HEK293 (cell line): ENCODE measurements around the gene ARHGEF4.

Experiments used
- CTCF ChIA-PET: fragments of 350-600 bp; formaldehyde crosslinking; extraction: SDS; loops from one replicate; lab custom pipeline; 2021; ENCODE audit warnings: antibody characterized with exemption; lab: Yijun Ruan, JAX
- POLR2A ChIA-PET: fragments of 300-600 bp; formaldehyde crosslinking; extraction: SDS; loops from one replicate; lab custom pipeline; 2020; ENCODE audit warnings: antibody characterized with exemption, inconsistent platforms; lab: Yijun Ruan, JAX
- H3K27ac ChIP-seq: fragments of 200-500 bp; sonication (Bioruptor generic); 2 replicates; pipeline ENCODE4 v1.5.1; 2014; ENCODE audit warnings: low read depth, low read length, control low read depth, inconsistent platforms; ENCODE audit errors: extremely low read depth
- H3K36me3 ChIP-seq, 2 experiments: fragments of 200-500 bp in 1 of 2; sonication (Bioruptor generic) in 1 of 2; 1 replicate in 1 of 2; 2 replicates in 1 of 2; pipeline ENCODE4 v1.5.1; 2014 to 2017; ENCODE audit warnings: inconsistent platforms in 2 of 2, low read length in 2 of 2; ENCODE audit not compliant: control insufficient read depth in 2 of 2, insufficient read depth in 1 of 2
- H3K4me1 ChIP-seq: fragments of 200-500 bp; sonication (Bioruptor generic); 2 replicates; pipeline ENCODE4 v1.5.1; 2014; ENCODE audit warnings: mild to moderate bottlenecking, low read length, inconsistent platforms; ENCODE audit not compliant: control insufficient read depth, insufficient read depth
- H3K4me3 ChIP-seq: 2 replicates; pipeline ENCODE4 v1.5.1; 2011; ENCODE audit warnings: low read depth, mild to moderate bottlenecking, control low read depth, low read length, moderate library complexity
- H3K9me3 ChIP-seq: fragments of 200-500 bp; sonication (Bioruptor generic); 2 replicates; pipeline ENCODE4 v1.5.1; 2014; ENCODE audit warnings: low read depth, low read length, inconsistent platforms; ENCODE audit not compliant: control insufficient read depth, insufficient read depth
- HIC1 ChIP-seq: fragments of 450-650 bp; formaldehyde crosslinking; IDR thresholded peaks from 2 replicates; pipeline ENCODE4 v1.5.1; 2016; ENCODE audit warnings: missing biosample characterization, missing genetic modification characterization
- IKZF3 ChIP-seq: fragments of 450-650 bp; IDR thresholded peaks from 2 replicates; pipeline ENCODE4 v1.5.0; 2018; ENCODE audit warnings: missing biosample characterization, mild to moderate bottlenecking, missing genetic modification characterization, moderate library complexity
- PBX3 ChIP-seq: sonication (generic); formaldehyde crosslinking; IDR thresholded peaks from 2 replicates; pipeline ENCODE4 v1.8.1; 2022; ENCODE audit warnings: mild to moderate bottlenecking, moderate library complexity, missing genetic modification reagents
- ZBTB48 ChIP-seq: fragments of 450-650 bp; formaldehyde crosslinking; IDR thresholded peaks from 2 replicates; pipeline ENCODE4 v1.5.1; 2016; ENCODE audit warnings: missing biosample characterization, missing genetic modification characterization
- ZBTB8A ChIP-seq: fragments of 450-650 bp; formaldehyde crosslinking; IDR thresholded peaks from 2 replicates; pipeline ENCODE4 v1.5.1; 2016; ENCODE audit warnings: missing biosample characterization, missing genetic modification characterization
- ZFP37 ChIP-seq: fragments of 450-650 bp; formaldehyde crosslinking; IDR thresholded peaks from 2 replicates; pipeline ENCODE4 v1.5.1; 2016; ENCODE audit warnings: missing biosample characterization, missing genetic modification characterization
- ZNF10 ChIP-seq: fragments of 450-650 bp; formaldehyde crosslinking; IDR thresholded peaks from 2 replicates; pipeline ENCODE4 v1.5.1; 2017; ENCODE audit warnings: missing biosample characterization, missing genetic modification characterization
- ZNF112 ChIP-seq: fragments of 450-650 bp; formaldehyde crosslinking; IDR thresholded peaks from 2 replicates; pipeline ENCODE4 v1.5.0; 2017; ENCODE audit warnings: missing biosample characterization, missing genetic modification characterization
- ZNF140 ChIP-seq: fragments of 450-650 bp; formaldehyde crosslinking; IDR thresholded peaks from 2 replicates; pipeline ENCODE4 v1.5.1; 2016; ENCODE audit warnings: missing biosample characterization, missing genetic modification characterization
- ZNF157 ChIP-seq: fragments of 450-650 bp; formaldehyde crosslinking; IDR thresholded peaks from 2 replicates; pipeline ENCODE4 v1.5.1; 2016; ENCODE audit warnings: missing biosample characterization, missing genetic modification characterization
- ZNF174 ChIP-seq: fragments of 450-650 bp; formaldehyde crosslinking; IDR thresholded peaks from 2 replicates; pipeline ENCODE4 v1.5.0; 2017; ENCODE audit warnings: missing biosample characterization, mild to moderate bottlenecking, missing genetic modification characterization
- ZNF19 ChIP-seq: fragments of 450-650 bp; formaldehyde crosslinking; IDR thresholded peaks from 2 replicates; pipeline ENCODE4; 2016; ENCODE audit warnings: missing biosample characterization, missing genetic modification characterization, low read depth
- ZNF280C ChIP-seq: fragments of 450-650 bp; formaldehyde crosslinking; IDR thresholded peaks from 2 replicates; pipeline ENCODE4 v1.5.1; 2016; ENCODE audit warnings: missing biosample characterization, missing genetic modification characterization
- ZNF366 ChIP-seq: fragments of 450-650 bp; formaldehyde crosslinking; conservative IDR thresholded peaks from 2 replicates; pipeline ENCODE4 v1.5.1; 2016; ENCODE audit warnings: missing biosample characterization, missing genetic modification characterization
- ZNF433 ChIP-seq: fragments of 450-650 bp; formaldehyde crosslinking; IDR thresholded peaks from 2 replicates; pipeline ENCODE4 v1.5.1; 2016; ENCODE audit warnings: missing biosample characterization, missing genetic modification characterization, low read depth
- ZNF488 ChIP-seq: fragments of 450-650 bp; formaldehyde crosslinking; IDR thresholded peaks from 2 replicates; pipeline ENCODE4 v1.5.1; 2016; ENCODE audit warnings: missing biosample characterization, missing genetic modification characterization
- ZNF600 ChIP-seq: fragments of 450-650 bp; formaldehyde crosslinking; IDR thresholded peaks from 2 replicates; pipeline ENCODE4 v1.5.1; 2016; ENCODE audit warnings: missing biosample characterization, missing genetic modification characterization
- ZNF621 ChIP-seq: fragments of 450-650 bp; formaldehyde crosslinking; IDR thresholded peaks from 2 replicates; pipeline ENCODE4 v1.5.1; 2017; ENCODE audit warnings: missing biosample characterization, missing genetic modification characterization
- ZNF626 ChIP-seq: fragments of 450-650 bp; sonication (Bioruptor Pico); formaldehyde crosslinking; IDR thresholded peaks from 2 replicates; pipeline ENCODE4 v1.5.1; 2018; ENCODE audit warnings: missing biosample characterization, missing genetic modification characterization, inconsistent platforms
- ZNF830 ChIP-seq: fragments of 450-650 bp; IDR thresholded peaks from 2 replicates; pipeline ENCODE4 v1.5.0; 2018; ENCODE audit warnings: missing biosample characterization, missing genetic modification characterization, low read depth, mild to moderate bottlenecking, moderate library complexity
- ZSCAN16 ChIP-seq: fragments of 450-650 bp; formaldehyde crosslinking; IDR thresholded peaks from 2 replicates; pipeline ENCODE4 v1.5.1; 2016; ENCODE audit warnings: missing biosample characterization, missing genetic modification characterization

Gene ARHGEF4

GRCh38 chr2:131081190-131081589, 244.5 kb downstream of the ARHGEF4 start (continued):
- TF ChIP-seq ZNF280C (tag by site-specific recombination) (no peak), ZBTB8A (tag by site-specific recombination) (no peak), ZNF140 (tag by site-specific recombination) (no peak), ZNF174 (tag by site-specific recombination) (no peak)

DNA sequence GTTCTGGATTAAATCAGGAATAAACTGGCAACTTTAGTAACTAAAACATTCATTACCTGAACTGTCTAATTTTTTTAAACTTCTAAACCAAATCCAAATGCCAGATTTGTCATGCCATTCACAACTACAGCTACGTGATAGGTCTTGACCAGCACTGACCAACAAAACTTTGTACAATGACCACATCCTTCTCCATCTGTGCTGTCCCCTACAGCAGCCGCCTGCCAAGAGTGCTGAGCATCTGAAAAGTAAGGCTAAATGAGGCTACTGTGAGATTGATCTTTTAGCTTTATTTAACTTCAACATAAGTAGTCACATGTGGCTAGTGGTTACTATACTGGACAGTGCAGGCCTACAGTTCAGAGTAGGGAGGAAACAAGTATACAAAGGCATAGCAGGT, 248.9 kb downstream of the ARHGEF4 start:
- TF ChIP-seq ZNF10 (no peak), IKZF3 (no peak), ZNF433 (tag by site-specific recombination) (no peak), ZNF19 (no peak), ZBTB48 (no peak), ZNF366 (no peak), ZNF621 (tag by site-specific recombination) (no peak), ZNF112 (no peak), PBX3 (CRISPR knock-in tag) (no peak), ZNF626 (tag by site-specific recombination) (no peak), ZNF830 (tag by site-specific recombination) (no peak), HIC1 (tag by site-specific recombination) (no peak), ZNF157 (no peak), ZFP37 (no peak), ZNF600 (tag by site-specific recombination) (no peak), ZNF140 (tag by site-specific recombination) (no peak), ZNF488 (no peak), ZBTB8A (tag by site-specific recombination) (no peak), ZSCAN16 (tag by site-specific recombination) (no peak)
- CTCF ChIA-PET: no interaction called here
- POLR2A ChIA-PET: no interaction called here
- Histone ChIP-seq H3K36me3 (peaks cover 39 to 85% of the 10 kb centered on the region in 2 experiments), H3K4me1 (no peaks in the 10 kb centered on the region), H3K9me3 (no peaks in the 10 kb centered on the region), H3K27ac (no peak overlapping the region), H3K4me3 (no peak overlapping the region)
